ENCODE data around the gene NCKAP5.

DNA sequence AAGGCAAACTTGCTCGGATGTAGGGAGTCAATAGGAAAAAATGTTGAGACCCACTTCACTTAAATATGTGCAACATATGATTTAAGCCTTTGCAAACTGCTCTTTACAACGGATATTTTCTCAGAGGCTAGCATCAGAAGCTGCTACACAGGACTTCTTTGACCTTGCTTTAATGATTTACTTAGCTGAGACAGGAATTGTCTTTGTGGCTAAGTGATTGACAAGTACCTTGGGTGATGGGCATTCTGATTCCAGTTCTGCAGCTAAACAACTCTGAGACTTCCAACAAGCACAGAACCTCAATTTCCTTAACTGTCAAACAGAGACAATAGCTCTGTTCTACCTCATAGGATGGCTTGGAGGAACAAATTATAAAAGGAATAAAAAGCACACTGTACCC is 150.2 kb downstream of the NCKAP5 start:
- TF ChIP-seq CTCF (IDR thresholded peaks at IDR 0.05): no peak
- no peak for TF ChIP-seq E2F6 (IDR thresholded peaks at IDR 0.05; ENCODE audit: borderline replicate concordance, low read depth)
- TF ChIP-seq ZFP36 (IDR thresholded peaks at IDR 0.05; ENCODE audit: borderline replicate concordance, partially characterized antibody): no peak
- TF ChIP-seq EP300 (IDR thresholded peaks at IDR 0.05): no peak
- no peak for TF ChIP-seq MAZ (IDR thresholded peaks at IDR 0.05; ENCODE audit: borderline replicate concordance, low read depth, low read length)
- TF ChIP-seq TP53 (CRISPR knock-in tag; IDR thresholded peaks at IDR 0.05): no peak
- TF ChIP-seq POLR2A (IDR thresholded peaks at IDR 0.05; ENCODE audit: low read length): no peak
- no peak for TF ChIP-seq CEBPB (IDR thresholded peaks at IDR 0.05)
- no peak for TF ChIP-seq RFX5 (IDR thresholded peaks at IDR 0.05)
- TF ChIP-seq USF2 (IDR thresholded peaks at IDR 0.05): no peak

Data from A549 (cell line).